Mesenchymal stem cell (in vitro differentiated cells and primary cell): ENCODE measurements around the gene TBX1.
A peak's percentile ranks its signal among the peaks of the same experiment; 100 is the strongest.

Experiments
- DNase-seq: peaks from one replicate; pipeline ENCODE4 v3.0.0-alpha.2; 2013
- H2AFZ ChIP-seq: one replicate; pipeline ENCODE4 v1.6.1; 2013; ENCODE audit warnings: low read depth, mild to moderate bottlenecking, control low read depth, inconsistent platforms, low read length, moderate library complexity
- H2AK5ac ChIP-seq: 2 replicates; pipeline ENCODE4 v1.6.1; 2013; ENCODE audit warnings: low read length, moderate library complexity, mild to moderate bottlenecking, inconsistent platforms; ENCODE audit not compliant: severe bottlenecking
- H2BK120ac ChIP-seq: one replicate; pipeline ENCODE4 v1.6.1; 2013; ENCODE audit warnings: low read depth, mild to moderate bottlenecking, inconsistent platforms, low read length, moderate library complexity
- H2BK12ac ChIP-seq, 2 experiments: one replicate each; pipeline ENCODE4 v1.6.1; 2013; ENCODE audit warnings: inconsistent platforms in 2 of 2, low read length in 2 of 2, mild to moderate bottlenecking in 2 of 2, moderate library complexity in 2 of 2, control low read depth in 1 of 2
- H2BK15ac ChIP-seq: one replicate; pipeline ENCODE4 v1.6.1; 2013; ENCODE audit warnings: mild to moderate bottlenecking, low read depth, inconsistent platforms; ENCODE audit not compliant: poor library complexity, severe bottlenecking
- H2BK5ac ChIP-seq: 2 replicates; pipeline ENCODE4 v1.6.1; 2013; ENCODE audit warnings: low read depth, mild to moderate bottlenecking, low read length, control low read depth, inconsistent platforms; ENCODE audit not compliant: poor library complexity, severe bottlenecking
- H3K14ac ChIP-seq, 2 experiments: one replicate each; pipeline ENCODE4 v1.6.1; 2013; ENCODE audit warnings: inconsistent platforms in 2 of 2, low read length in 2 of 2, control low read depth in 1 of 2, mild to moderate bottlenecking in 1 of 2, moderate library complexity in 1 of 2
- H3K18ac ChIP-seq, 2 experiments: one replicate each; pipeline ENCODE4 v1.6.1; 2013; ENCODE audit warnings: inconsistent platforms in 2 of 2, low read length in 2 of 2, control low read depth in 1 of 2, low read depth in 1 of 2, mild to moderate bottlenecking in 1 of 2
- H3K23ac ChIP-seq, 2 experiments: one replicate each; pipeline ENCODE4 v1.6.1; 2013; ENCODE audit warnings: inconsistent platforms in 2 of 2, low read length in 2 of 2, mild to moderate bottlenecking in 2 of 2, moderate library complexity in 2 of 2, control low read depth in 1 of 2
- H3K27ac ChIP-seq: 2 replicates; pipeline ENCODE4 v1.5.1; 2013; ENCODE audit warnings: mild to moderate bottlenecking, moderate library complexity, low read length, control low read depth, inconsistent platforms; ENCODE audit not compliant: poor library complexity, severe bottlenecking
- H3K27me3 ChIP-seq, 2 experiments: 2 replicates each; pipeline versions ENCODE4 v1.6.1 to v1.7.0; 2013; ENCODE audit warnings: low read length in 2 of 2, mild to moderate bottlenecking in 2 of 2, moderate library complexity in 2 of 2, control low read depth in 1 of 2, inconsistent platforms in 1 of 2; ENCODE audit not compliant: control insufficient read depth in 1 of 2, insufficient read depth in 1 of 2
- H3K36me3 ChIP-seq, 2 experiments: 2 replicates each; pipeline versions ENCODE4 v1.6.1 to v1.7.0; 2013; ENCODE audit warnings: low read length in 2 of 2, control low read depth in 1 of 2, inconsistent platforms in 1 of 2, low read depth in 1 of 2, mild to moderate bottlenecking in 1 of 2; ENCODE audit not compliant: insufficient read depth in 2 of 2, control insufficient read depth in 1 of 2
- H3K4ac ChIP-seq, 2 experiments: one replicate each; pipeline ENCODE4 v1.6.1; 2013; ENCODE audit warnings: inconsistent platforms in 2 of 2, low read length in 2 of 2, mild to moderate bottlenecking in 2 of 2, moderate library complexity in 2 of 2, control low read depth in 1 of 2, low read depth in 1 of 2
- H3K4me1 ChIP-seq: 2 replicates; pipeline ENCODE4 v1.6.1; 2013; ENCODE audit warnings: low read depth, low read length, control low read depth; ENCODE audit not compliant: control insufficient read depth, insufficient read depth
- H3K4me2 ChIP-seq: 2 replicates; pipeline ENCODE4 v1.6.1; 2013; ENCODE audit warnings: low read length, mild to moderate bottlenecking, inconsistent platforms; ENCODE audit not compliant: poor library complexity, severe bottlenecking
- H3K4me3 ChIP-seq, 2 experiments: 2 replicates each; pipeline versions ENCODE4 v1.5.1 to v1.7.0; 2013; ENCODE audit warnings: low read length in 2 of 2, mild to moderate bottlenecking in 2 of 2, control low read depth in 1 of 2, low read depth in 1 of 2; ENCODE audit not compliant: insufficient read depth in 1 of 2
- H3K79me1 ChIP-seq: replicated peaks from 2 replicates; pipeline ENCODE4 v1.6.1; 2013; ENCODE audit warnings: mild to moderate bottlenecking, control low read depth, low read length, inconsistent platforms; ENCODE audit not compliant: poor library complexity, severe bottlenecking
- H3K9ac ChIP-seq: 2 replicates; pipeline ENCODE4 v1.7.0; 2013; ENCODE audit warnings: mild to moderate bottlenecking, low read length, moderate library complexity
- H3K9me3 ChIP-seq: 2 replicates; pipeline ENCODE4 v1.7.0; 2013; ENCODE audit warnings: mild to moderate bottlenecking, low read length; ENCODE audit not compliant: control insufficient read depth
- H4K8ac ChIP-seq: one replicate; pipeline ENCODE4 v1.6.1; 2013; ENCODE audit warnings: inconsistent platforms, mild to moderate bottlenecking, low read length, moderate library complexity
- H4K91ac ChIP-seq: one replicate; pipeline ENCODE4 v1.6.1; 2013; ENCODE audit warnings: mild to moderate bottlenecking, low read length, inconsistent platforms
- WGBS: methylation state at CpG from one replicate; pipeline ENCODE4 v1.1.7; 2013; ENCODE audit warnings: mixed read lengths; 5-methylcytosine and 5-hydroxymethylcytosine counted together

Gene TBX1

DNA sequence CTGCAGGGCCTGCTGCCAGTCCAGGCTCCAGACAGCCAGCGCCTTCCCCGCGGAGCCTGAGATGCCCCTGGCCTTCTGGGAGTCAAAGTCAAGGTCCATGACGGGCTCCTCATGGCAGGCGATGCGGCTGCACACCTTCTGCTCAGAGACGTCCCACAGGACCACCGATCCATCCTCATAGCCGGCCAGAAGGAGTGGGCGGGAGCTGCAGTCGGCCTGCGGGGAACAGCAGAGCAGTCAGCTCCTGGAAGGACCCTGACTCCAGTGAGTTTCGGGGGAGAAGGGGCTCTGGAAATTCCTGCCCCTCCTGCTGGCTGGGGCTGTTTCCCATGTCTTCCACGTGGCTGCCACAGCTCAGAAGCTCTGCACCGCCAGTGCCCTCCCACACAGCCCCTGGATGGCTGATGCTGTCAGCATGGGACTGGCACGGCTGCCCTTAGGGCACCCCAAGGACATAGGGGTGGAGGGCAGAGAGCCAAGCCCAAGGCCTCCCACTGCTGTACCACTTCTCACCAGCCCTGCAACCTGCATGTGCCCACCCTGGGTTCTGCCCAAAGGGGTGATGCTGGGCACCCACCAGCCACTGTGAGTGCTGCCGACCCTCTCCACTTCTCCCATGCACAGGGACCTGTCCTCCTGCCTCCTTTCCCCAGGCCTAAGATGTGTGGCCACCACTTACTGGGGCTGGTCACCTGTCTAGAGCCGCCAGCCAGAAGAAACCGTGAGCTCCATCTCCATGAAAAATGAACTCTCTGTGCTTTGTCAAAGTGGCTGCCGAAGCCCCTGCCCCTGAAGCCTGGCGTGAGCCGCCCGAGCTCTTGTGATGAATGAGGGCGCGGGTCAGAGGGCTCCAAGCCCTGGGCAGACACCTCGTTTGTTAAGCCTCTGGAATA is 41.7 kb downstream of the TBX1 start:
- Histone ChIP-seq H4K91ac (no peak overlapping the region), H3K9me3 (no peaks in the 10 kb centered on the region), H2BK120ac (no peak overlapping the region), H3K4ac (peak overlapping the region in 1 of 2 experiments; percentile 13), H2BK12ac (no peak overlapping the region), H3K79me1 (no peaks in the 10 kb centered on the region), H3K27ac (no peak overlapping the region), H3K4me3 (peak overlapping the region in 1 of 2 experiments; percentile 7), H2AFZ (no peak overlapping the region), H3K36me3 (peaks cover 0 to 76% of the 10 kb centered on the region in 2 experiments), H3K4me1 (peaks cover 26% of the 10 kb centered on the region), H3K18ac (no peak overlapping the region), H3K4me2 (no peak overlapping the region), H2BK5ac (no peak overlapping the region), H2AK5ac (no peak overlapping the region), H3K9ac (peak overlapping the region; percentile 27), H3K14ac (peak overlapping the region in 1 of 2 experiments; percentile 49), H3K27me3 (no peaks in the 10 kb centered on the region), H4K8ac (no peak overlapping the region), H2BK15ac (no peak overlapping the region), H3K23ac (no peak overlapping the region)
- DNase-seq = no peak
- WGBS = 92% methylated on average over 26 of the region's 26 CpGs

GRCh38 chr22:19802894-19803735 is 42.5 kb downstream of the TBX1 start:
- 98% methylated on average over 19 of the region's 19 CpGs for WGBS
- no peak for DNase-seq

DNA sequence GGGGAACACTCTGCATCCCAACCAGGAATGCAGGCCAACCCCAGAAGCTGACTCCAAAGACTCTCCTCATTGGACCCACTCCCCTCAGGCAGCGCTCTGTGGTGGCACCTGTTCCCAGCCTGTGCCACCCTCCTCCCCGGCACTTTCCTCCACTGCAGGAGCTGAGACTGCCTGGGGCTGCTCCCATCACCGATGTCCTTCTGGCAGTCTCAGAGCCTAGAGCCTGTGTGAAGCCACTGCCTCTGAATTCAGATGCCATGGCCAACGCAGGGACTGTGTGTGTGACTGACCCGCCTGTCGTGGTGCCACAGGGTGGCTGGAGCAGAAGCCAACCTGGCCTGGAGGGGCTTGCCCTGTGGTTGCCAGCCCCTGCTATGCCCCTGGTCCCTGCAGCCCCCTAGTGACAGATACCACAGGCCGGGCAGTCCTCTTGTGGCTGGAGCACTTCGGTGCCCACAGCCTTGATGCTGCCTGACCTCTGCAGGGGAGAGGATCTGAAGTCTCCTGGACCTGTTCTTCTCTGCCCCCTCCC is 43.2 kb downstream of the TBX1 start:
- Histone ChIP-seq H3K9me3 (no peaks in the 10 kb centered on the region), H3K27ac (no peak overlapping the region), H3K23ac (no peak overlapping the region), H3K4ac (no peak overlapping the region), H3K14ac (no peak overlapping the region), H2BK120ac (no peak overlapping the region), H4K91ac (no peak overlapping the region), H3K27me3 (no peaks in the 10 kb centered on the region), H3K79me1 (no peaks in the 10 kb centered on the region), H3K18ac (no peak overlapping the region), H2BK5ac (no peak overlapping the region), H3K4me3 (no peak overlapping the region), H4K8ac (no peak overlapping the region), H3K36me3 (peaks cover 0 to 71% of the 10 kb centered on the region in 2 experiments), H3K9ac (no peak overlapping the region), H3K4me1 (peaks cover 22% of the 10 kb centered on the region), H2BK15ac (no peak overlapping the region), H2AK5ac (no peak overlapping the region), H3K4me2 (no peak overlapping the region), H2BK12ac (no peak overlapping the region), H2AFZ (no peak overlapping the region)
- DNase-seq = no peak
- WGBS = 96% methylated on average over 8 of the region's 8 CpGs

More at GRCh38 chr22:19802894-19803735, 42.5 kb downstream of the TBX1 start:
- Histone ChIP-seq H2BK15ac (no peak overlapping the region), H3K14ac (no peak overlapping the region), H3K27ac (no peak overlapping the region), H3K4ac (no peak overlapping the region), H3K27me3 (no peaks in the 10 kb centered on the region), H2AFZ (no peak overlapping the region), H3K9ac (no peak overlapping the region), H3K79me1 (no peaks in the 10 kb centered on the region), H4K8ac (no peak overlapping the region), H3K4me3 (no peak overlapping the region), H3K23ac (no peak overlapping the region), H3K4me1 (peaks cover 26% of the 10 kb centered on the region), H3K4me2 (no peak overlapping the region), H2BK5ac (no peak overlapping the region), H2BK12ac (peak overlapping the region in 1 of 2 experiments; percentile 26), H2AK5ac (no peak overlapping the region), H3K36me3 (peaks cover 0 to 74% of the 10 kb centered on the region in 2 experiments), H4K91ac (no peak overlapping the region), H3K9me3 (no peaks in the 10 kb centered on the region), H2BK120ac (no peak overlapping the region), H3K18ac (no peak overlapping the region)

DNA sequence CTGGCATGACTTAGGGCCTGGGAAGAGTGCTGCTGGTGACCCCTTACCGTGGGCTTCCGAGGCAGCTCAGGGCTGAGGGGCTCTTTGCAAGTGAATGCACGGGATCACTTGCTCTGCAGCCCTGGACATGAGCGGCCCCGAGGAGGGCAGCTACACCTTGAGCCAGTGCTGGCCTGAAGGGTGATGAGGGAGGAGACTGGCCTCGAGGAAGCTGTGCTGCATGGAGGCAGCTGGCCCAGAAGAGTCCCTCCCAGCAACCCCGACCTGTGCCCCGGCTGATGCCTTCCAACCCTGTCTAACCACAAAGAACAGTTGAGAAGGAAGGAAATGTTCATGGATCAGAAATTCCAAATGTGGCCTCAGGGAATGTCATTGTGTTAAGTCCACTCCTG is 45.2 kb downstream of the TBX1 start:
- H4K91ac ChIP-seq = no peak overlapping the region
- H3K4me2 ChIP-seq = no peak overlapping the region
- H3K27me3 ChIP-seq = no peaks in the 10 kb centered on the region
- H3K79me1 ChIP-seq = no peaks in the 10 kb centered on the region
- H3K4me1 ChIP-seq = peaks cover 15% of the 10 kb centered on the region
- H2BK120ac ChIP-seq = no peak overlapping the region
- no peak overlapping the region for H3K4me3 ChIP-seq
- no peak overlapping the region for H2BK12ac ChIP-seq
- H4K8ac ChIP-seq = no peak overlapping the region
- H2AFZ ChIP-seq = no peak overlapping the region
- no peak overlapping the region for H3K27ac ChIP-seq
- no peak overlapping the region for H2BK5ac ChIP-seq
- no peak overlapping the region for H3K23ac ChIP-seq
- no peak for DNase-seq
- H2BK15ac ChIP-seq = no peak overlapping the region
- H2AK5ac ChIP-seq = no peak overlapping the region
- no peaks in the 10 kb centered on the region for H3K9me3 ChIP-seq
- WGBS = 90% methylated on average over 8 of the region's 8 CpGs
- peaks cover 0 to 58% of the 10 kb centered on the region in 2 experiments for H3K36me3 ChIP-seq
- no peak overlapping the region for H3K14ac ChIP-seq
- H3K9ac ChIP-seq = no peak overlapping the region
- no peak overlapping the region for H3K4ac ChIP-seq
- no peak overlapping the region for H3K18ac ChIP-seq
